A673 (cell line): ENCODE results near the gene FRY. TPM values are rescaled to one million over a fixed set of nuclear protein-coding genes. Genes with fewer than 3 reads are reported as not detected.
A peak's percentile ranks its signal among the peaks of the same experiment; 100 is the strongest.

Source experiments
- BruUV-seq: library from RNA; stranded (reverse); fragments of 400-500 nt; replicated peaks from 2 replicates; lab custom pipeline; 2021; lab: Mats Ljungman, UMichigan
- CTCF ChIA-PET: fragments of 300-600 bp; sonication (Branson Sonifier 250); formaldehyde crosslinking; loops from one replicate; lab custom pipeline; 2022; ENCODE audit warnings: antibody characterized with exemption; lab: Charles Lee
- POLR2A ChIA-PET: fragments of 300-600 bp; sonication (Branson Sonifier 250); formaldehyde crosslinking; loops from one replicate; lab custom pipeline; 2022; ENCODE audit warnings: antibody characterized with exemption; ENCODE audit not compliant: low non-redundant PET; lab: Charles Lee
- DNase-seq: peaks from one replicate; pipeline ENCODE4 v3.0.0-alpha.2; 2015; ENCODE audit warnings: low spot score
- H3K27ac ChIP-seq: fragments of 200-600 bp; sonication (generic); 2 replicates; pipeline ENCODE4 v1.5.1; 2016; ENCODE audit warnings: mixed run types, low read depth, mild to moderate bottlenecking, mixed read lengths, antibody characterized with exemption, low read length; ENCODE audit not compliant: poor library complexity, severe bottlenecking
- H3K27me3 ChIP-seq: fragments of 200-600 bp; sonication (generic); replicated peaks from 2 replicates; pipeline ENCODE4 v1.6.1; 2017; ENCODE audit warnings: mixed run types, low read depth, mild to moderate bottlenecking, mixed read lengths, antibody characterized with exemption, low read length; ENCODE audit not compliant: insufficient read depth, poor library complexity
- H3K36me3 ChIP-seq: fragments of 200-600 bp; sonication (generic); 2 replicates; pipeline ENCODE4 v1.6.1; 2016; ENCODE audit warnings: mixed run types, mild to moderate bottlenecking, mixed read lengths, antibody characterized with exemption, low read length; ENCODE audit not compliant: insufficient read depth, poor library complexity, severe bottlenecking
- H3K4me1 ChIP-seq: fragments of 200-600 bp; sonication (generic); 2 replicates; pipeline ENCODE4 v1.6.1; 2017; ENCODE audit warnings: mixed run types, mild to moderate bottlenecking, mixed read lengths, antibody characterized with exemption, low read length; ENCODE audit not compliant: insufficient read depth, poor library complexity, severe bottlenecking
- H3K4me3 ChIP-seq: fragments of 200-600 bp; sonication (generic); 2 replicates; pipeline ENCODE4 v1.5.1; 2016; ENCODE audit warnings: low read depth, mixed run types, mild to moderate bottlenecking, mixed read lengths, low read length; ENCODE audit not compliant: poor library complexity, severe bottlenecking
- H3K9me3 ChIP-seq: fragments of 200-600 bp; sonication (generic); 2 replicates; pipeline ENCODE4 v1.6.1; 2016; ENCODE audit warnings: mixed run types, low read depth, mild to moderate bottlenecking, mixed read lengths, antibody characterized with exemption, low read length; ENCODE audit not compliant: poor library complexity, severe bottlenecking
- EZH2 ChIP-seq: fragments of 200-600 bp; sonication (generic); IDR thresholded peaks from 2 replicates; pipeline ENCODE4 v1.6.1; 2017; ENCODE audit warnings: borderline replicate concordance, low read depth, mild to moderate bottlenecking, mixed read lengths, antibody characterized with exemption, low read length; ENCODE audit not compliant: poor library complexity, severe bottlenecking
- intact Hi-C: fragments of 100-400 bp; cut with micrococcal nuclease; formaldehyde crosslinking; loops from one replicate; pipeline ENCODE4 v1.10.0; 2022; ENCODE audit not compliant: unreplicated experiment
- total RNA-seq: library from RNA; stranded (reverse); gene quantifications from 2 replicates; pipeline ENCODE4 v1.2.3, GENCODE V29; 2021
- TF ChIP-seq, protein P1 (sequence below): fragments of 300-800, 200-600 bp; sonication (generic); conservative IDR thresholded peaks from 2 replicates; pipeline ENCODE4 v1.5.1; 2017; ENCODE audit warnings: low read depth, mild to moderate bottlenecking, antibody characterized with exemption, low read length, moderate library complexity, mixed read lengths

FRY gene
- total RNA-seq, 1 experiment from 2014 or later: 0.58 TPM

GRCh38 chr13:32164622-32165268 is 133.2 kb downstream of the FRY start:
- TF ChIP-seq, protein P1, sequence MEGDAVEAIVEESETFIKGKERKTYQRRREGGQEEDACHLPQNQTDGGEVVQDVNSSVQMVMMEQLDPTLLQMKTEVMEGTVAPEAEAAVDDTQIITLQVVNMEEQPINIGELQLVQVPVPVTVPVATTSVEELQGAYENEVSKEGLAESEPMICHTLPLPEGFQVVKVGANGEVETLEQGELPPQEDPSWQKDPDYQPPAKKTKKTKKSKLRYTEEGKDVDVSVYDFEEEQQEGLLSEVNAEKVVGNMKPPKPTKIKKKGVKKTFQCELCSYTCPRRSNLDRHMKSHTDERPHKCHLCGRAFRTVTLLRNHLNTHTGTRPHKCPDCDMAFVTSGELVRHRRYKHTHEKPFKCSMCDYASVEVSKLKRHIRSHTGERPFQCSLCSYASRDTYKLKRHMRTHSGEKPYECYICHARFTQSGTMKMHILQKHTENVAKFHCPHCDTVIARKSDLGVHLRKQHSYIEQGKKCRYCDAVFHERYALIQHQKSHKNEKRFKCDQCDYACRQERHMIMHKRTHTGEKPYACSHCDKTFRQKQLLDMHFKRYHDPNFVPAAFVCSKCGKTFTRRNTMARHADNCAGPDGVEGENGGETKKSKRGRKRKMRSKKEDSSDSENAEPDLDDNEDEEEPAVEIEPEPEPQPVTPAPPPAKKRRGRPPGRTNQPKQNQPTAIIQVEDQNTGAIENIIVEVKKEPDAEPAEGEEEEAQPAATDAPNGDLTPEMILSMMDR: peak; percentile 92
- TF ChIP-seq EZH2: no peak
- Histone ChIP-seq H3K9me3 (no peaks in the 10 kb centered on the region), H3K4me1 (no peaks in the 10 kb centered on the region), H3K27ac (no peak overlapping the region), H3K4me3 (no peak overlapping the region), H3K27me3 (no peaks in the 10 kb centered on the region), H3K36me3 (no peaks in the 10 kb centered on the region)
- peak; percentile 90 for DNase-seq
- intact Hi-C loops: loop anchor here (1.0 kb wide), 1 partner anchor 146 kb away; no protein-coding TSS in a partner anchor
- POLR2A ChIA-PET: no interaction called here
- CTCF ChIA-PET: interaction anchor here (0.6 to 1.7 kb wide), 5 partner anchors 8 to 416 kb away, joined by 3 to 9 read pairs (median 3); no protein-coding TSS in a partner anchor
- no TSS peak for BruUV-seq

GRCh38 chr13:32165796-32166195 is 134.2 kb downstream of the FRY start:
- BruUV-seq: no TSS peak
- intact Hi-C loops: no loop called here
- Histone ChIP-seq H3K36me3 (no peaks in the 10 kb centered on the region), H3K4me3 (no peak overlapping the region), H3K27me3 (no peaks in the 10 kb centered on the region), H3K4me1 (no peaks in the 10 kb centered on the region), H3K27ac (no peak overlapping the region), H3K9me3 (no peaks in the 10 kb centered on the region)
- TF ChIP-seq, protein P1: no peak
- no peak for TF ChIP-seq EZH2
- POLR2A ChIA-PET: no interaction called here
- CTCF ChIA-PET: interaction anchor here (1.7 kb wide), 1 partner anchor 256 kb away, joined by 9 read pairs; no protein-coding TSS in a partner anchor
- no peak for DNase-seq

- CTCF ChIA-PET: no interaction called here
- BruUV-seq: no TSS peak
- Histone ChIP-seq H3K9me3 (no peaks in the 10 kb centered on the region), H3K36me3 (no peaks in the 10 kb centered on the region), H3K27ac (no peak overlapping the region), H3K4me1 (no peaks in the 10 kb centered on the region), H3K4me3 (no peak overlapping the region), H3K27me3 (no peaks in the 10 kb centered on the region)
- POLR2A ChIA-PET: no interaction called here
- intact Hi-C loops: no loop called here
- DNase-seq: no peak
- TF ChIP-seq EZH2: no peak
- TF ChIP-seq, protein P1: no peak
These were observed 136.6 kb downstream of the FRY start for GRCh38 chr13:32168131-32168530.
